Common myeloid progenitor, CD34-positive (primary cell): Measurements from ENCODE around the gene CTXND1.

ENCODE experiments used
- CTCF ChIA-PET: fragments of 350-600 bp; sonication (Branson Sonifier 250); formaldehyde crosslinking; loops from one replicate; lab custom pipeline; 2021; ENCODE audit warnings: antibody characterized with exemption; lab: Charles Lee
- POLR2A ChIA-PET: fragments of 350-600 bp; sonication (Branson Sonifier 250); formaldehyde crosslinking; loops from one replicate; lab custom pipeline; 2021; ENCODE audit warnings: antibody characterized with exemption; lab: Charles Lee
- DNase-seq, 3 donors: peaks; one replicate each; pipeline versions ENCODE4 v3.0.0 to v3.0.0-alpha.2; 2013
- H3K27ac ChIP-seq, 2 experiments: 1 replicate in 1 of 2; 2 replicates in 1 of 2; pipeline ENCODE4 v1.7.0; 2013; ENCODE audit warnings: inconsistent platforms in 2 of 2, low read length in 2 of 2, mild to moderate bottlenecking in 2 of 2, low read depth in 1 of 2, moderate library complexity in 1 of 2; ENCODE audit not compliant: severe bottlenecking in 2 of 2, insufficient read depth in 1 of 2, poor library complexity in 1 of 2
- H3K27me3 ChIP-seq, 5 experiments: replicated peaks in 2 of 5; 1 replicate in 3 of 5; 2 replicates in 2 of 5; pipeline versions ENCODE4 v1.6.1 to v1.7.0; 2013; ENCODE audit warnings: low read length in 4 of 5, mild to moderate bottlenecking in 2 of 5, moderate library complexity in 2 of 5, inconsistent platforms in 1 of 5; ENCODE audit not compliant: insufficient read depth in 5 of 5, control insufficient read depth in 4 of 5
- H3K36me3 ChIP-seq, 4 experiments: 1 replicate in 2 of 4; 2 replicates in 2 of 4; pipeline versions ENCODE4 v1.6.1 to v1.7.0; 2013; ENCODE audit warnings: low read length in 3 of 4, control low read depth in 1 of 4, mild to moderate bottlenecking in 1 of 4; ENCODE audit not compliant: control insufficient read depth in 4 of 4, insufficient read depth in 4 of 4
- H3K4me1 ChIP-seq, 4 experiments: 1 replicate in 3 of 4; 2 replicates in 1 of 4; pipeline versions ENCODE4 v1.6.1 to v1.7.1; 2013; ENCODE audit warnings: low read length in 3 of 4, mild to moderate bottlenecking in 3 of 4, control low read depth in 1 of 4, inconsistent platforms in 1 of 4, moderate library complexity in 1 of 4; ENCODE audit not compliant: control insufficient read depth in 4 of 4, insufficient read depth in 4 of 4; ENCODE audit errors: control extremely low read depth in 1 of 4
- H3K4me3 ChIP-seq, 7 experiments: 1 replicate in 4 of 7; 2 replicates in 3 of 7; pipeline versions ENCODE4 v1.5.1 to v1.7.0; 2013; ENCODE audit warnings: mild to moderate bottlenecking in 7 of 7, low read length in 6 of 7, moderate library complexity in 6 of 7, inconsistent platforms in 2 of 7, low read depth in 2 of 7, control low read depth in 1 of 7; ENCODE audit not compliant: insufficient read depth in 4 of 7, control insufficient read depth in 1 of 7; ENCODE audit errors: extremely low read depth in 1 of 7
- H3K9me3 ChIP-seq, 5 experiments: 1 replicate in 4 of 5; 2 replicates in 1 of 5; pipeline versions ENCODE4 v1.6.1 to v1.7.1; 2013; ENCODE audit warnings: low read length in 4 of 5, mild to moderate bottlenecking in 2 of 5, inconsistent platforms in 1 of 5, low read depth in 1 of 5, moderate library complexity in 1 of 5; ENCODE audit not compliant: control insufficient read depth in 4 of 5, insufficient read depth in 2 of 5; ENCODE audit errors: control extremely low read depth in 1 of 5
- WGBS: methylation state at CpG from one replicate; pipeline ENCODE4 v1.1.5; 2013; ENCODE audit not compliant: insufficient coverage; 5-methylcytosine and 5-hydroxymethylcytosine counted together

CTXND1 gene

GRCh38 chr15:80179025-80179759 is 72.8 kb downstream of the CTXND1 start:
- H3K4me3 ChIP-seq, result no peak overlapping the region
- H3K4me1 ChIP-seq, result no peaks in the 10 kb centered on the region
- CTCF ChIA-PET, result interaction anchor here (1.0 kb wide), 1 partner anchor 18 kb away, joined by 6 read pairs; no protein-coding TSS in a partner anchor
- WGBS, result 98% methylated on average over 13 of the region's 17 CpGs
- POLR2A ChIA-PET, result no interaction called here
- no peaks in the 10 kb centered on the region for H3K9me3 ChIP-seq
- no peaks in the 10 kb centered on the region for H3K27me3 ChIP-seq
- DNase-seq, result no peak
- H3K27ac ChIP-seq, result no peak overlapping the region
- peaks cover 12 to 88% (median 62%) of the 10 kb centered on the region in 4 experiments for H3K36me3 ChIP-seq

GRCh38 chr15:80177156-80177555 is 74.9 kb downstream of the CTXND1 start:
- Histone ChIP-seq H3K4me3 (no peak overlapping the region), H3K27ac (no peak overlapping the region), H3K27me3 (no peaks in the 10 kb centered on the region), H3K4me1 (peaks cover 0 to 2% (median 0%) of the 10 kb centered on the region in 4 experiments), H3K36me3 (peaks cover 11 to 79% (median 58%) of the 10 kb centered on the region in 4 experiments), H3K9me3 (no peaks in the 10 kb centered on the region)
- POLR2A ChIA-PET, result interaction anchor here (0.6 kb wide), 1 partner anchor 151 kb away, joined by 9 read pairs; no protein-coding TSS in a partner anchor
- CTCF ChIA-PET, result interaction anchor here (1.6 kb wide), 1 partner anchor 324 kb away, joined by 4 read pairs; no protein-coding TSS in a partner anchor
- 100% methylated on average over 2 of the region's 2 CpGs for WGBS
- DNase-seq, result no peak

- H3K27me3 ChIP-seq, result no peaks in the 10 kb centered on the region
- H3K9me3 ChIP-seq, result no peaks in the 10 kb centered on the region
- H3K27ac ChIP-seq, result no peak overlapping the region
- H3K4me1 ChIP-seq, result peaks cover 0 to 2% (median 0%) of the 10 kb centered on the region in 4 experiments
- no peak overlapping the region for H3K4me3 ChIP-seq
- CTCF ChIA-PET, result interaction anchor here (1.6 kb wide), 1 partner anchor 323 kb away, joined by 4 read pairs; no protein-coding TSS in a partner anchor
- peaks cover 9 to 78% (median 58%) of the 10 kb centered on the region in 4 experiments for H3K36me3 ChIP-seq
- POLR2A ChIA-PET, result no interaction called here
- DNase-seq, result no peak
- 67% methylated on average over 6 of the region's 6 CpGs for WGBS
Measured at GRCh38 chr15:80176443-80176842, 75.6 kb downstream of the CTXND1 start.

- no peak overlapping the region for H3K27ac ChIP-seq
- H3K36me3 ChIP-seq, result peaks cover 9 to 71% (median 51%) of the 10 kb centered on the region in 4 experiments
- peaks cover 0 to 2% (median 0%) of the 10 kb centered on the region in 4 experiments for H3K4me1 ChIP-seq
- H3K27me3 ChIP-seq, result no peaks in the 10 kb centered on the region
- CTCF ChIA-PET, result interaction anchor here (0.9 to 1.2 kb wide), 2 partner anchors 186 to 278 kb away, joined by 3 read pairs; no protein-coding TSS in a partner anchor
- POLR2A ChIA-PET, result no interaction called here
- 98% methylated on average over 9 of the region's 9 CpGs for WGBS
- no peak for DNase-seq
- H3K9me3 ChIP-seq, result no peaks in the 10 kb centered on the region
- H3K4me3 ChIP-seq, result no peak overlapping the region
Measured at GRCh38 chr15:80175436-80175835, 76.6 kb downstream of the CTXND1 start.

GRCh38 chr15:80174017-80174746 is 77.8 kb downstream of the CTXND1 start:
- Histone ChIP-seq H3K36me3 (peaks cover 11 to 67% (median 47%) of the 10 kb centered on the region in 4 experiments), H3K4me1 (peaks cover 0 to 2% (median 0%) of the 10 kb centered on the region in 4 experiments), H3K4me3 (no peak overlapping the region), H3K27me3 (no peaks in the 10 kb centered on the region), H3K9me3 (no peaks in the 10 kb centered on the region), H3K27ac (no peak overlapping the region)
- POLR2A ChIA-PET, result no interaction called here
- CTCF ChIA-PET, result interaction anchor here (0.8 to 3.5 kb wide), 12 partner anchors 9 to 276 kb away, joined by 3 to 19 read pairs (median 4); no protein-coding TSS in a partner anchor
- WGBS, result 98% methylated on average over 11 of the region's 11 CpGs
- no peak for DNase-seq

- Histone ChIP-seq H3K4me1 (peaks cover 0 to 2% (median 0%) of the 10 kb centered on the region in 4 experiments), H3K9me3 (no peaks in the 10 kb centered on the region), H3K27ac (no peak overlapping the region), H3K4me3 (no peak overlapping the region), H3K27me3 (no peaks in the 10 kb centered on the region), H3K36me3 (peaks cover 7 to 67% (median 47%) of the 10 kb centered on the region in 4 experiments)
- 74% methylated on average over 10 of the region's 10 CpGs for WGBS
- CTCF ChIA-PET, result interaction anchor here (0.8 to 3.5 kb wide), 18 partner anchors 8 to 322 kb away, joined by 3 to 19 read pairs (median 4); no protein-coding TSS in a partner anchor
- DNase-seq, result peak; percentile 64 to 79 (median 77)
- POLR2A ChIA-PET, result no interaction called here
Measured at GRCh38 chr15:80173022-80173759, 78.8 kb downstream of the CTXND1 start.
